Measurements from ENCODE around the gene ARMC5.

GRCh38 chr16:31423801-31424200 is 35.5 kb upstream of the ARMC5 start:
- no peak for TF ChIP-seq CTCF (IDR thresholded peaks at IDR 0.05)
- no peak for TF ChIP-seq POLR2A (IDR thresholded peaks at IDR 0.05)
